ENCODE measurements around the gene NELL2.
"Not testable (repeated sequence)": the region's sequence is repeated elsewhere in the genome, so short reads cannot be mapped to it uniquely, and the experiment has no call there.

The NELL2 gene

DNA sequence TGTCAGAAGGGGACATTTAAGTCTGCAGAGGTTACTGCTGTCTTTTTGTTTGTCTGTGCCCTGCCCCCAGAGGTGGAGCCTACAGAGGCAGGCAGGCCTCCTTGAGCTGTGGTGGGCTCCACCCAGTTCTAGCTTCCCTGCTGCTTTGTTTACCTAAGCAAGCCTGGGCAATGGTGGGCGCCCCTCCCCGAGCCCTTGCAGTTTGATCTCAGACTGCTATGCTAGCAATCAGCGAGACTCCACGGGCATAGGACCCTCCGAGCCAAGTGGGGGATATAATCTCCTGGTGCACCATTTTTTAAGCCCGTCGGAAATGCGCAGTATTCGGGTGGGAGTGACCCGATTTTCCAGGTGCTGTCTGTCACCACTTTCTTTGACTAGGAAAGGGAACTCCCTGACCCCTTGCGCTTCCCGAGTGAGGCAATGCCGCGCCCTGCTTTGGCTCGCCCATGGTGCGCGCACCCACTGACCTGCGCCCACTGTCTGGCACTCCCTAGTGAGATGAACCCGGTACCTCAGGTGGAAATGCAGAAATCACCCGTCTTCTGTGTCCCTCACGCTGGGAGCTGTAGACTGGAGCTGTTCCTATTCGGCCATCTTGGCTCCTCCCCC is 189.2 kb downstream of the NELL2 start:
- not testable (repeated sequence) for DNase-seq

DNA sequence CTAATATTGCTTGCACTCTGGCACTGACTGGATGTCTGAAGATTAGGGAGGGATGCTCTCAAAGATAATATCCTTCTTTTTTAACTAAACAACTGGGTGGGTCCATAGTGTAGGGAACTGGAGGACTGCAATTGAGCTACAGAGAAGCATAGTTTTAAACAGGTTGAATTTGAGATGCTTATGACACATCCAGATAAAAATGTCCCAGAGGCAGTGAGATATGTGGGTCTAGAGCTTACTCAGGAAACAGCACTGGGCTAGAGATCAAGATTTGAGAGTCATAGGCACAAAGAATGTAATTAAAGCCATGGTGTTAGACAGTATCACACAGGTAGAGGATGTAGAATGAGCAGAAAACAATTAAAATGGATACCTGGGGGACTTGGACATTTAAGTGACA is 198.4 kb downstream of the NELL2 start:
- DNase-seq = no peak

DNA sequence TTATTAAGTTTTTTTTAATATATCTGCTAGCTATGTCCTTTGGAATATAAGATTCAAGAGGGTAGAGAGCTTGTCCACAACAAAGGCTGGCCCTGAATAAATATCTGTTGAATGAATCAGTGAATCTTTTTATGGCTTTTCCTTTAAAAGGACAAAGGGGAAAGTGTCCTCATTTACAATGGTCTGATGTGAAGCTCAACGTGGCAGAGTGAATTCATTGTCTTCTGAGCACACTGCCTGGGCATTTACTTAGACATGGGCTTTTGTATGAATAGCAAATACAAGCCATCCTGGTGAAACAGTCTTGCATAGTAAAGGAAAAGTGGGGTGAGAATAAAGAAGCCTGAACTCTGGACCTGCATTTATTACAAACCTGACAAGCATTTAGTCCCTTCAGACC is 201.2 kb downstream of the NELL2 start:
- peak; percentile 2 for DNase-seq

DNA sequence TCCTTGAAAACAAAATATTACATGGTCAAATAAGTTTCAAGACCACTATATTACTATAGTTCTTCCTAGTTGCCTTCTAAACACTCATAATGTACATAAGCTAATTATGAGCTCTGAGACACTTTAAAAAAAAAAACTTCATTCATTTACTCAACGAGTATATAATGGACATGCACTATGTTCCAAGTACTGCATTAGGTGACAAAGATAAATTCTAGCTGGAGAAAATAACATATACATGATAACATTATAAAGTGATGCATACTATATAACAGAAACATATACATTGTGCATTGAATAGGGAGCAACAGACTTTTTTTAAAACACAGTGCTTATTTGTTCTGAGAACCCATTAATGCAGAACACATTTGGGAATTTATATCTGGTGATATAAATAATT is 202.3 kb downstream of the NELL2 start:
- DNase-seq = no peak

DNA sequence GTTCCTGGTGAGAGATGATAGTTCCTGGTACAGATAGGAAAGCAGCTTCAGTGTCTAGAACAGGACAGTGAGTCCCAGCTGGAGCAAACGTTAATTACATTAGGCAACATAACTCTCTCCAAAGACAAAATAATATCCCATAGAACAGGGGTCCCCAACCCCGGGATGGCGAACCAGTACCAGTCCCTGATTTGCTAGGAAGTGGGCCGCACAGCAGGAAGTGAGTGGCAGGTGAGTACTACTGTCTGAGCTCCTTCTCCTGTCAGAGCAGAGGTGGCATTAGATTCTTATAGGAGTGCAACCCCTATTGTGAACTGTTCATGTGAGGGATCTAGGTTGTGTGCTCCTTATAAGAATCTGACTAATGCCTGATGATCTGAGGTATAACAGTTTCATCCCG is 204.1 kb downstream of the NELL2 start:
- DNase-seq = no peak

DNA sequence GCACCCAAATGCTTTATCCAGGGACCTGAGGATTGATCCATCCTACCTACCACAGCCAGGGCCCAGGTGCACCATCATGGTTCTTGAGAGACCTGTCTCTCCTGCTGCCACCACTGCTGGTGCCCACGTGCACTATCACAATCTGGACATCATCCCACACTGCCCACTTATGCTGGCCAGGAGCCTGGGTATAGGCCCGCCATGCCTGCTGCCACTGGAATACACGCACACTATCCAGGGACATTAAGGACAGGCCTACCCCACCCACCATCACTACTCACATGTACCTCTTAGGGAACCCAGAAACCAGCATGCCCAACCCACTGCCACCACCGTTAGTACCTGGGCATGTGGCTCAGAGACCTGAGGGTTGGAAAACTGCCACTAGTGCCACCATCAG is 207.7 kb downstream of the NELL2 start:
- DNase-seq = no peak

DNA sequence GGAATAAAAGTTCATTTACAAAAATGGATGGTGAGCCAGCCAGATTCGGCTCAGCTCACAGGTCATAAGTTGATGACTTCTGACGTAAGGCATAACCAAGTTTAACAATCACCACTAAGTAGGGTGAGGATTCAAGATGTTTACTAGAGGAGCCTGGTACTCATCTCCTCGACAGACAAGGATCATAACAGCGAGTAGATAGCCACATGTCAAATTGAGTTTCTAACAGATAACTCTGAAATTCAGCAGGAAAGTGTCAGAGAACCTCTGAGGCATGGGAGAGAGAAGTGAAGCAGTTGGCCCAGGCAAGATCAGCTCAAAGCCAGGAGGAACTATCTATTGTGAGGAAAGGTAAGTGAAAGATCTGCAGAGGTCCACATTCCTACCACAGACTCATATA is 208.7 kb downstream of the NELL2 start:
- no peak for DNase-seq

DNA sequence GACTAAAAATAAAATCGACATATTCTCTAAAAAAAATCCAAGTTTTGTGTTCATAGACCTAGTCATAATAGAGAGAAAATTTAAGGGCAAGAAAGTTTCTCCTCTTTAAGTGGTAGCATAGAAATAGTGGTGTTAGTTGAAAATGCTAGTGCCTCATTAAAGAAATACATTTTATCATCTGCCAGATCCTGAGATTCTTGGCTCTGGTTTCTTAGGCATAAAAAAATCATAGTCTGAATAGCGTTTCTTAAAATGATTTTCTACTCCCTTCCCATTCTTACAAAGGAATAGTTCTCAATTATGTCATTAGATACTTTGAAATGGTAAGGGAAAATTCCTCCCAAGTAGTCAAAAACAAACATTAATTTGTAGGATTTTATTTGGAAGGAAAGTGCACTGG is 212.8 kb downstream of the NELL2 start:
- DNase-seq = no peak

DNA sequence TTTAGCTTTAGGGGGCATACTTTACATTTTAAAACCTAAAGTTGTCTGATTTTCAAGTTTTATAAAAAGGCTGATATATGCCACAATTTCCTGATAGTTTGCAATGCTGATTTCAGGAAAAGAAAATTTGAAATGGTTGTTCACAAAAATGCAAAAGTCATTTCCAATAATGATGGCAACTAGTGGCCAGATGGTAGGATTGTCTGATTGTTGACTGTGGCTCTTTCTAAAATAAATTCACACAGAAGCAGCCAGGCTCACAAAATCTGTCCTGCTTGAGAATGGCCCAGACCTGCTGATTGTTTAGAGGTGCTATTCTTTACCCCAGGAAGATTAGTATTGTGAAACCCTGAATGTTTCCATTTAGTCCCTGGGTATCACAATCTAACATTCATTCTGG is 220.3 kb downstream of the NELL2 start:
- DNase-seq = no peak

DNA sequence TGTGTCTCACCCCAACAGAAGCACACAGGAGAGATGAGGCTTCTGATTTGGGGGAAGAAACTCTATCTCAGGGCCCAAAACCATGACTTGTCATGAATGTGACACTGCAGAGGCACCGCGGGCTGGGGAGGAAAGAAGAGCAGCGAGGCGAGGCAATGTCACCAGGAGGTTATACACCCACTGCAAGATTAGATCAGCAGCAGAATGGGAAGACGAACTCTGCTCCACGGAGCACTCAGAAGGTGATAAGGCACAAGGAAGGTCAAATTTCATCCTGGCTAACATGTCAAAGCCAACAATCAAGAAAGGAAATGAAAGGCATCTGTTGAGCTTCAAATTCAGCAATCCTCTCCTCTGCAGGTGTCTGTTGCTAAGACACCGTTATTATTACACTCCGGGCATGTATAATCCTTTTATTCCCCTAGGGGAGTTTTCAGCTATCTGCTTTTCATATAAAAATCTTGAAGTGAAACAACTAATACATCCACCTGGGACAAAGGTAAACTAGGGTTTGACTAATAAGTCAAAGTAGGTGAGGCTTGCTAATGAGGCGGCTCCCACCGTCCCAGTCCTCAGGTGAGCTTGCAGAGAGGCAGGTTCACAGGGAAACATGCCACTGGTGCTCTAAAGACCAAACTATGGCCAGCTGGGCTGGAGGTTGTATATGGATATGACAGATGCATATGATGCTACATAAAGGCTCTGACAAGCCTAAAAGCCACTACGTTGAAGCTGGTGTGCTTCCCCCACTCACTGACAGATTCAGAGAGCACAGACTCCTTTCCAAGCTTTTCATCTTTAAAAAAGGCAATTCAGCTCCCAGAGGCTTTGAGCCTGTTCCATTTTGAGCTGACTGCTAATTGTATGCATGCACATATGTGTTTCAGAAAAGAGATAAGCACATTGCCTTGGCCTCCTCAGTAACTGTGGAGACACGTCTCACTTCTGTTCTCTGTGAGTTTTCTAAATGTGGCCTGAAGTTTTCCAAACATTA is 221.2 kb downstream of the NELL2 start:
- peak; percentile 50 for DNase-seq

DNA sequence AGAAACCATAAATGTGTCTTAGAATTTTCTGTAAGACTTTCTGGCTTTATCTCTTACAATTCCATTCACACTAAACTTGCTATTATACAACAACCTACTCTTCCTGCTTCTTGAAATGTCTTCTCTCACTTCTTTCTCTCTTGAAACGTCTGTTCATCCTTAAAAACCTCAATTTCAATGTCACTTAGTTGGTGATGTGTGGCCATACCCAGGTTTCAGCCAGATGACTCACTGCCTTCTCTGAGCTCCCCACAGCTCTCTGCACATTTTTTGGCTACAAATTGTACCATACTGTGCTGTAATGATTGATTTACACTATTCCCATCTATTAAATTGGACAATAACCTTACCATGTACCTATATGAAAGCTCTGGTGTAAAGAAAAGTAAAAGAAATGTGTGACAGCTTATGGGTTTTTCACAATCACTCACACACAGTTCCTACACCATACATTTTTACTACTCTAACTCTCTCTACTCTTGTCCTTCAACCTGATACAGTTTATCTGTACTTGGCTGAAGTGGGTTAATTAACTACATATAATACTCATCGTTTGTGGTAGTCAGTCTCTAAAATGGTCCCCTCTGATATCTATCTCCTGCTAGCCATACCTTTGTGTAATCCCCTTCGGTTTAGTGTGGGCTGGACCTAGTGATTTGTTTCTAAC is 222.1 kb downstream of the NELL2 start:
- DNase-seq = no peak

DNA sequence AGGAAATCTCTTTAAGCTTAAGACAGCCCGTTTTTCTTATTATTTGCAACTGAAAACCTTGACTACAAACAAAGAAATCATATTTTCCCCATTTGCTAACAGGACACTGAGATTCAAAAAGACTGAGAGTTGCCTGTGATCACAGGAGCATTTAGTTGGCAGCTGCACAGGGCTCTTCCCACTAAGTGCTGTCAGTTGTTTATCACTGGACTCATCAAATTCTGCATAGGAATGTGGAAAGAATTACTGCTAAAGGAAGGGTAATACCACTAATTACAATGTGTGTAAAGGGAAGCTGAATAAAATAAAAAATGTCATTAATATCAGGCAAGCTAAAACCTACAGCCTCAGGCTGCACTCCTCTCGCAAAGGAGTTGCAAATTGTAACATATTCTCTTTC is 226.4 kb downstream of the NELL2 start:
- DNase-seq = no peak

DNA sequence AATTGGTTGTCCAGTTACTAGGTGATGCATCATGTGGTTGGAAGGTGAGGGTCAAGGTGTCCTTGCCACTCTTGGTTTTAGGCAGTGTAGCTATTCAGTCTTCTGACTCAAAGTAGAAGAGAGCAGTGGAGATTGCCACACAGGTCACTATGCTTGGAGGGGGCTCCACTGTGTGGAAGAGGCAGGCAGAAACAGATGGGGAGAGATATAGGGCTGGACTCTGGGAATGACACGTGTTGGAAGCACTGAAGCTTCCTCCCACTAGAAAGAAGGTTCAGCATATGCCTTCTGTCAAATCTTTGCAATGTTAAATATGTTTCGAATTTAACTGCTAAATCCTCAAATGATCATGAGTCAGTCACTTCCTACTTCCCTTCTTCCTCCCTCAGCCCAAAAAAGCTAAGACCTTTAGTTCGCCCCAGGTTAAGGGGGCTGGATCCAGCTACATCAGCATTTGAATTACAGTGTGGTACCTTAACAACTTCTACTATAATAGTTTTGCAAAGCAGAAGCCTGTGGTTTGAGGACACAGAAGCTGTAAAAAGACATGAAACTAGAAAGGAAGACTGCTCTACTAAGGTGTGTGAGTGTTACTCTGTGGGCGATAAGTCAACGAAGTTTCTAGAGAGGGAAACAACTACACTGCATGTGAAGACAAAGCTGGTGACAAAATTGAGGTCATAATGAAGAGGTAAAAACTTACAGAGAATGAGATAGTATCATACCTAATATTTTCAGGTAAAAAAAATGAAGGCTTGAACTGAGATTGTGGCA is 228.0 kb downstream of the NELL2 start:
- no peak for DNase-seq

DNA sequence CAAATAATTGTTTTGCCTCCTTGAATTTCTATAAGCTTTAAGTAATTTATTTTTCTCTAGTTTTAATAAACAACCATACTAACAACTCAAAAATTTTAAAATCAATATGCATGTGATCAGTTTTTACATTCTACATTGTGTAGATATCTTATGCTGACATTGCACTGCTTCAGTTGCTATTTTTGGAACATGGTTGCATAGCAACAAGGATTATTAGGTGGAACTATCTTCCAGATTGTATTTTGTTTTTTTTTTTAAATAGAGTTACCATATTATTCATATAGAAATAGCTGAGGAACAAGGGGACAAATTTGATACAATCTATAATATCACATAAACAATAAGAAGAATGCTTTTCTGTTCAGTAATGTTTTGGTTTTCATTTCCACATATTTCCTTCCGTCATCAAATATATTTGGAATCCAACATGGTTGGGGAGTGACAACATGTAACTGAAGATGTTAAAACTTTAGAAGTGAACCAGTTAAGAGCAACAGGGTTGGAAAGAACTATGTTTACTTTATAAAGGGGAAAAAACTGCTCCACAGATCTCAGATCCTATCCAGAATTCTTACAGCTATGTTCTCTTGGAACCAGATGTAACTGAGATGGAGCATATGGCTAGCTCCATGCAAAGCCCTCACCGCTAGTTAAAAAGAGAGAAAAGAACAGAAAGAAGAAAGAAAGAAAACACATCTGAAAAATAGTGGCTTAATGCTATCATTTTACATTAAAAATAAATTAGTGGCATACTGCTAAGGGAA is 235.5 kb downstream of the NELL2 start:
- no peak for DNase-seq

DNA sequence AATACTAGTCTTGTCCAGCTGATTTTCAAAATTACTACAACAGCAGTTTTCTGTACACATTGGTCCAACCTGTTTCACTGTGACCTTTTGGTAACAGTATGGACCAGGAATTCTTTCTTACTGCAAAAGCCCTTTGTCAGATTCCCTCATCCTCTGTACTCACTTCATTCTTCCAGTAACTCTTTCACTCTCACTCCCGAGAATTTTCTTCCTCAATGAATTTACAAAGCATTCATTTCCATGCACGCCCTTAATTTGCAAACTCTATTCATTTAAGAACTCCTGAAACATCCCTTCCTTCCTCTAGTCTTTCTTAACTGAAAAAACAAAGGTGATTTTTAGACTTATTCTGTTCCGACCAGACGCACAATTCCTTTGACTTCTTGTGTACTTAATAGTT is 238.2 kb downstream of the NELL2 start:
- DNase-seq = no peak

DNA sequence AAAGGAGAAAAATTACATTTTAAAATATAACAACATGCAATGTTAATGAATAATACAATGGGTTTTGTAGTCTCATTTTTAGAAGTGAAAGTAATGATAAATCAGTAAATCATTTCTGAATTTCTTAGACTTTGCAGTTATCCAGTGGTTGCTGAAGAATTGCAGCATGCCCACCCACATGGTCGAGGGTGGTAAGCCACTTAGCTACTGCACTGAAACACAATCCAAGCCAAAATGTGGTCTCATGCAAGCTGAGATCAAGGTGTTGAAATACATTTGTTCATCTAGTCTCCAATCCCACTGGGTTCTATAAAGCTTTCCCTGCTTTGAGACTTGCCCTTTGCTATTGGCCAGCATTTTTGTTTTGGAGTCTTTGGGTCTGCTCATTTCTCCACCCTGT is 247.9 kb downstream of the NELL2 start:
- no peak for DNase-seq

DNA sequence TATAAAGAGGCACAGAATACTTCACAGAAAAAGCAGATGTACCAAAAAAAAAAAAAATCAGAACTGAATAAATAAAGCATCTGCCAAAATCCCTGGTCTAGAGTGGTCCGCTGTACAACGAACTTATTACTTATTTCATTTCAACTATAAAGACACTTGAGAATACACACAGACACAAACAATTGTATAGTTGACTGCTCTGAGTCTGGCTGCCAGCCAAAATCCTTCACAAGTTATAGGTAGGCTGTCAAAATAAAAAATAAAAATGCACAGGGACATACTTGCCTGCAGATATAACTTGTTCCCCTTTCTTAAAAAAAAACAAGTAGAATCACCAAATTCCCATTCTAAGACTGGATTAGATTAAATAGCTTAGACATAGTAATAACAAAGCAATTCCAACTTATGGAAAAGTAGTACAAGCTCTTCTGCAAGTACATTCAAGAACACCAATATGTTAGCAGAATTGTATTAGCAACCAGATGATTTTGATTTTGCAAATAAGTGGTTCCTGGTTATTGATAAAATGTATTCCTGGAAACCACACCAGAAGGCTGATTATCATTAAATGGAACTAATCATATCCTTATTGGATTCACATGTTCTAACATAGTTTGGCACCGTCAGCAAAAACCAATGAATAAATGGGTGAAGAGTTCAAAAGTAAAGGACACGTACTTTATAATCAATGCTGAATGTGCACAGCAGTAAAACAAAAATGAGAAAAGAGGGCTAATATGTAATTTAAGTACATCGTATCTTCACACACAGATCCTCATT is 248.5 kb downstream of the NELL2 start:
- no peak for DNase-seq

DNA sequence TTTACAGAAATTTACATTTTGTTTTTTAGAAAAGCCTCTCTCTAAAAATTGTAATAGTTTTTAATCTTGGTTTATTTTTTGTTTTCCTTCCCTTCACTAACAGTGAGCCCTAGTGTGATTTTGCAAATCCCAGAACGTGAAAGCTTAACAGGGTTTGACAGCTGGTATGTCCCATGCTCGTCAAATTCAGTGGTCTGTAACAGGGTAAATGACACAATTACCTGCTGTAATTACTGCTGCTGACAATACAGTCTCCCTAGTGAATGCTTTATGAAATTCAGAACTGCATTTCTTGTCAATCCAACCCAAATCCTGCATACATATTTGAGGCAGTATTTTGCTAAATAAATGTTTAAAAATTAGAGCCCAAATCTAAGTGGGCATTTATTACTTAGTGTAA is 249.2 kb downstream of the NELL2 start:
- no peak for DNase-seq

DNA sequence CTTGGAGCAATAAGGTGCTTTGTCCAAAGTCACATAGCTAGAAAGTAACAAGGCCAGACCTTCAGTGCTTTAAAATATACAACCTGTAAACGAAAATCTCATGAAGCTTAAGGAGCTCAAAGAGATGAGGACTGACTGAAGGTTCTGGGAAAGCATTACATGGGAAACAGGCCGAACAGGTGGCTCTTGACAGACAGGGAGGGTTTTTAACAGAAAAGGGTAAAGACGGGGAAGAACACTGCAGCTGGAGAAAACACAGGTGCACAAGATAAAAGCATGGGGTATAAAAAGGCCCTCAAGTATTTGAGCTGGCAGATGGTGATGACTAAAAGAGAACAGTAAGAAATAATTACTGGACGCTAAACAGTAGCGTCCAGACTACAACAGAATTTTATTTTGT is 257.2 kb downstream of the NELL2 start:
- DNase-seq = no peak

DNA sequence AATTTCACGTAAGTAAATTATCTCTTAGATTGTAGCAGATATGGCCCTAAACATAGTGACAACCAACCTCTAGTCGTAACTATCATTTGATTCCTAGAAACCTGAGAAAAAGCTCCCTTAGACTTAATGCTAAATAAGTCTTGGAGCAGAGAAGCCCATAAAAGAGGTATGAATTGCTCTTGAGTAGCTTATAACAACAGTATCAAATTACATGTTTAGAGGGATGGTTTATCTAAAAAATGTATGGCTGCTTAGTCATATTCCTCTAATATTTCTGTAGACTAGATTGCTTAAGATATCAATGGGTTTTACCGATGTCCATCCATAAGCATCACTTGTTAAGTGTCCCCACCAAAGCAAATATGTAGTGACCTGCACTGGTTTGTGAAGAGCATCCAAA is 259.7 kb downstream of the NELL2 start:
- DNase-seq = no peak

DNA sequence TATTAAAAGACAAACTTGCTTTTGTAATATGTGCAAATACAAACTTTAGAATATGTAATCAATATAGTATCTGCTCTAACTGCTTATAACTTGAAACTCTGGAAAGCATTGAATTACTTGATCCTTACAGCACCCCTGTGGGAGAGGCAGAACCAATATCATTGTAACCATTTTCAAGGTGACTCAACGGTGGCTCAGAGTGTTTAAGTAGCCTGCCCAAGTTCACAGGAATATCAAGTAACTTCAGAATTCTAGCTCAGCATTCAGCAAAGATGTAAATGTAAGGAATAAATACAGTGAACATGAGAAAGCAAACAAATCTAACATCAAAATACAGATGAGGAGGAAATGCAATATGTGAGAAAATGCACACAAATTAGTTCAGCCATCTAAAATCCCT is 264.6 kb downstream of the NELL2 start:
- no peak for DNase-seq

DNA sequence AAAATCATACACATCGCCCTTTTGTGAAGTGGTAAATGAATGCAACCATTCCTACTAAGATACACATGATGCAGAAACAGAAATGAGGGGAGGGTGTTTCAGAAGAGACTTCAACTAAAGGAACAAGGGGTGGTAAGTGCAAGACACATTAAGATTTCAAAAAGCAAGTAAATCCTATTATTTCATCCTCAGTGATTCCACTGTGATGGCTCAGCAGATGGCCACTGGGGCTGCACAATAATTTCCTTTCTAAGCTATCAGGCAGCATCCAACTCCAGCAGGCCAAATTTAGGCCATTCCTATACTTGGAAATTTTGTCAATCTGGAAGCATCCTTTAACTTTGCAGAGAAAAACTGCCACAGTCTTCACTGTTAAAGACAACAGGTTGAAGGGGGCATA is 272.4 kb downstream of the NELL2 start:
- DNase-seq = no peak
